D341Med (cell line): Measurements from ENCODE around the gene AP5B1.

Experiments
- DNase-seq: peaks from one replicate; pipeline ENCODE4 v3.0.0; 2012; ENCODE audit warnings: low spot score

AP5B1 gene

DNA sequence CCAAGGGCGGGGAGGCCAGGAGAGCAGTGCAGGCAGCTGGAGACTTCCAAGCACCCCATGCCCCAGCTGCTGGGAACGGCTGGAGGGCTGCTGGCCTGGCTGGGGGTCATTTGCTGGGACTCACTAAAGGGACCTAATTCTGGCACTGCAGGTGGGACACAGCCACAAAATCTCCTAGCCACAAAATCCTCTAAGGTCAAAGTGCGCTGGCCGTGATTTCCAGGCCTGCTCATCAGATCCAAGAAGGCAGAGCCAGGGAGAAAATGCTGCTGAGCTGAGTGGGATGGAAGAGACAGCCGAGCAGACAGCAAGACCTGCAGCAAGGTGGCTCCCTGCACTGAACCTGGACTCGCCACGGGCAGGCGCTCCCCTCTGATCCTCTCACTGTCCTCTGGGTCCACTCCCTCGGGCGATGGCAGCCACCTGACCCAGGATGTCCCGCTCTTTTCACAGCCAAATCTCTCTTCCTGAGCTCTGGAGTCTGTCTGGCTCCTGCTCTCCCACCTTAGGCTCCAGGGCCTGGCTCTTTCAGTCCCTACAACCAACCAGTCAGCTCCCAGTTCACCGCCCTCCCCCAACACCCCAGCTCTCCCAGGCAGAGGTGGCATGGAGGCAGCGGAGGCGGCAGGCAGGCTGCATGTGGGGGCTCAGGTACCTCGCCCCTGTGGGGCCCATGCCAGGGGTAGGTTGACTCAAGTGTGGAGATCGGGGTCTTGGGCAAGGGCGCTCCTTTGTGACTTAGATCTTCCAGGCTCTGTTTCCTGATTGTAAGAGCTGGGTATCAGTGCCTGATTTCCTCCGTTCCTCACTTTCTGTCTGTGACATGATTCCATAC lies 20.6 kb upstream of the AP5B1 start:
- no peak for DNase-seq

DNA sequence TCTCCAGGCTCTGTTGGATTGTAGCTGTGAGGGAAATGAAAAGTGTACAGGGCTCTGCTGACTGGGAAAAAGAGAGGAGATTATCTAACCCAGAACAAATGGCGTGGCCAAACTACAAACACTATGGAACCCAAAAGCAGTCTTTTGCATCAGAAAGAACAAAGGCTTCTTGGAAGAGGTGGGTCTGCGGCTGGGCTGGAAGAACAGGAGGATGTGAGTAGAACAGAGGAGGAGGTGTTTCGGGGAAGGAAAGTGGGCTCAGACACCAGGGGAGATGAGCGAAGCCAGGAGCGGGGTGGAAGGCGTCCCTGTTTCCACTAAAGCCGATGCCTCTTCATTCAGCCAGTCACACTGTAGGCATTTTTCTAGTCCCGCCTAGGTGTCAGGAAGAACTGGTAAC lies 18.1 kb upstream of the AP5B1 start:
- DNase-seq, result no peak

DNA sequence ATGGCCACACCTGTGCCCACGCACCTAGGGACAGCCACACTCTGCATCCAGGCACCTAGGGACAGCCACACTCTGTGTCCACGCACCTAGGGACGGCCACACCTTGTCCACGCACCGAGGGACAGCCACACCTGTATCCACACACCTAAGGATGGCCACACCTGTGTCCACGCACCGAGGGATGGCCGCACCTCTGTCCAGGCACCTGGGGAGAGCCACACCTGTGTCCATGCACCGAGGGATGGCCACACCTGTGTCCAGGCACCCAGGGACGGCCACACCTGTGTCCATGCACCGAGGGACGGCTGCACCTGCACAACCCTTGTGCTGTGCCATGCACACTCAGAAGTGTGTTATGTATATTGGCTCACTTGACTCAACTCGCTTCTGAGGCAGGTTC lies 16.9 kb upstream of the AP5B1 start:
- DNase-seq, result no peak

DNA sequence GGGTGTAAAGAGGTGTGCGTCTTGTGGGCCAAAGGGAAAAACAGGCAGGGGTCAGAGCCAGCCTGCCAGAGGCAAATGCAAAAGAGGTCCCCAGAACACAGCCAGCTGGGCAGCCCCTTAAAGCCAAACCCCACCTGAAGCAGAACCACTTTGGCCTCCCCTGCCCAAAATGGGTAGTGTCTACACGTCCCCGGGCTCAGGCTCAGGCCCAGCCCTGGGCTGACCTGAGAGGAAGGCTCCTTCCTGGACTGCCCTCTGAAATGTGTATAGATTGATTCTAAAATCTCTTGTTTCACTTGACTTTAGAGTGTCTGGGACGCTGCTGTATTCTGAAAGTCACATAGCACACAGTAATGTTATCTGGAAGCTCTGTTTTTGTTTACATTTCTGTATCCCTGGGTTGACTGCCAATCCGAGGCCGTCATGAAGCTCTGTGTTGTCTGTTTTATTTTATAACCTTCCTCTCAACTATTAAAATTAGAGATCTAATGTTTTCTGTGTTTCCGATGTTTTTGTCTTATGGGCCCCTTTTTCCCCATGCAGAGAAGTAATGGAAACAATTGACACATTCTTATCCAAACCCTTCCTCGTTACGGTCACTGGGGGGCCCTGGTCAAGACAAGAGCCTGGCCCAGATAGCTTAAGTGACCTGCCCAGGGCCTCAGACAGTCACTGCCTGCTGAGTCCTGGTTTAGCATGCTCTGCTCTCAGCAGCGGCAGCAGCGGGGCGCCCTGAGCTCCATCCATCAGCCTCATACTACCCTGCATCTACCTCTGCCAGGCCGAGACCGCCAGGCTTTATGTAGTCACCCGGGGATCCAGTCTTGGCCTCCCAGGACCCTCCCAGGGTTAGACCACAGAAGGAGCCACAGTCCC lies 16.2 kb upstream of the AP5B1 start:
- no peak for DNase-seq

DNA sequence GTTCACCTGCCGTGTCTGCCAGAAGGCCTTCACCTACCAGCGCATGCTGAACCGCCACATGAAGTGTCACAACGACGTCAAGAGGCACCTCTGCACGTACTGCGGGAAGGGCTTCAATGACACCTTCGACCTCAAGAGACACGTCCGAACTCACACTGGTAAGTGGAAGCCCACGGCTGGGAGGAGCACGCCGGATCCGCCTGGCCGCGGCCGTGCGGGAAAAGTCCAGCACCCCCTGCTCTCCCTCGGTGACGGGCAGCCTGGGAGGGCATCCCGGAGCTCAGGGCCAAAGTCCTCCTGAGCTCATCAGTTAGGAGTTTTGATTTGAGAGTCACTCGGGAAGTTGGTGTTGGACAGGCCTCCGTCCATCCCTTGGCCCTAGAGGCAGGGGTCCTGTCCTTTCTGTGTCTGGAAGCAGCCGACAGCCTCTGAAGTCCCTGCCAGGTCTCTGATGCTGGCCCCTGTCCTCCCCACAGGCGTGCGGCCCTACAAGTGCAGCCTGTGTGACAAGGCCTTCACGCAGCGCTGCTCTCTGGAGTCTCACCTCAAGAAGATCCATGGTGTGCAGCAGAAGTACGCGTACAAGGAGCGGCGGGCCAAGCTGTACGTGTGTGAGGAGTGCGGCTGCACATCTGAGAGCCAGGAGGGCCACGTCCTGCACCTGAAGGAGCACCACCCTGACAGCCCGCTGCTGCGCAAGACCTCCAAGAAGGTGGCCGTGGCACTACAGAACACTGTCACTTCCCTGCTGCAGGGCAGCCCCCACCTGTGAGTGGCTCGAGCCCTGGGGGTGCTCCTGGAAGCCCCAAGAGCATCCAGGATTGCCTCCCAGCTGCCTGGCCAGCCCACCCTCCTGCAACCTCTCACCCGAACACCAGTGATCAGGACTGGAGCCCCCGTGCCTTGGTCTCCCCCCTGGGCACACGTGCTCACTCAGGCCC lies 14.1 kb upstream of the AP5B1 start:
- no peak for DNase-seq

DNA sequence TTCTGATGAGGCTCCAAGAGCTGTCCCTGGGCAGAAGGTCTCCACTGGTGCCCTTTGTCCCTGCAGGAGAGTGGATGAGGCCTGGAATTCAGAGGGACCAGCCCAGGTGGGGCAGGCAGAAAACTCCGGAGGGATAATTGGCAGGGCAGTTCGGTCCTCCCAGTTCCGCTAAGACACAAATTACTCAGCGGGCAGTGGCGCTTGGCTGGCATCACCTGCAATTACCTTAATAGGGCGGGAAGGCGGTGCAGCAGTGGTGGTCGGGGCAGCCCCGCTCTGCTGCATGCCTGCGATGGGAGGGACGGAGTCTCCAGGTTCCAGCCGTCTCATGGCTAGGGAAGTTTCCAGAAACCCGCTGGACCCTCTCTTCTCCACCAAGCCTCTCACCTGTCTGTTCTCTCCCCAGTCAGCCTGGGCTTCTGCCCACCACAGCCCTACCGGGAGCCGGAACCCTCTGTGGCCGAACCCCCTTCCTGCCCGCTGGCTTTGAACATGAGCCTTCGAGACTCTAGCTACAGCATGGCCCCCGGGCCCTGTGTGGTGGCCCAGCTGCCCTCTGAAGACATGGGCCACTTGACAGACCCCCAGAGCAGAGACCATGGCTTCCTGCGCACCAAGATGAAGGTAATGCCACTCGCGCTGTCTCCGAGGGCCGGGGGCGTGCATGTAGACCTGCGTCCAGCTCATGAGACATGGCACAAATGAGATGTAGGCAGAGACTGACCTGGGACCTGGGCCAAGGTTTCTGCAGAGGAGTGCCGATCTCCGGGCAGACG lies 13.0 kb upstream of the AP5B1 start:
- DNase-seq, result no peak

DNA sequence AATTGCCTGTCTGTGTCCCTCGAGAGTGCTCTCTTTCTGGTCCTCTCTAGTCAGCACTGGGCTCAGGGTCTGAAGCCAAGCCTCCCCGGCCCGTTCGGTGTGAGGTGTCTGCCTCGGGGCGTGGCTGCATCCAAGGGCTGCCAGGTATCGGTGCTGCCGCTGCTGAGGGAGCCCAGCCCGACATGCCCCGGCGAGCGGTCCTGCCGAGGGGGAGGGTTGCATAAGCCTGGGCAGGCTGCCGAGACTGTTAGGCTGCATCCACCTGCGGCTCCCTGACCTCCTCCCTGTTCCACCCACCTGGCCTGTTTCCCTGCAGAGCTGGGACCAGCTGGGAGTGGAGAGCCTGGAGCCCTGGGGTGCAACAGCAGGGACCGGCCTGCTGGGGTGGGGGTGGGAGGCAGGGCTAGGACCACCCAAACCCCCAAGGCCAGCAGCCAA lies 12.4 kb upstream of the AP5B1 start:
- DNase-seq, result peak; percentile 37

DNA sequence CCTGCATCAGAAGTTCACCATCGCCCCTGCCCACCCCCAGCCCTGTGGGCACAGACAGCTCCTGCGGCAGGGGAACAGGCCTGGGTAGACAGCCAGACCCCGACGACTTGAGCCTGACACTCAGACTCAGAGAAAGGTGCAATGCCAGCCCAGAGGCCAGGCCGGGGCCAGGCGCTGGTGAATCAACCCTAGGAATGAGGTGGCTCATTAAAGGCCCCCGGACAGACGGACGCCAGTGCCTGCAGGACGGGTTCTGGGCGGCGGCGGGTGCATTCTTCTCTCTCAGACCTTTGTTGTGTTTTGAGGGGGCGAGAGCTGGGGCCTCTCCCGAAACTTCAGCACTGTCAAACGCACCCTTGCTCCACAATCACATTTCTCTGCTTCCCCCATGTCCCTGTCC lies 11.7 kb upstream of the AP5B1 start:
- no peak for DNase-seq

DNA sequence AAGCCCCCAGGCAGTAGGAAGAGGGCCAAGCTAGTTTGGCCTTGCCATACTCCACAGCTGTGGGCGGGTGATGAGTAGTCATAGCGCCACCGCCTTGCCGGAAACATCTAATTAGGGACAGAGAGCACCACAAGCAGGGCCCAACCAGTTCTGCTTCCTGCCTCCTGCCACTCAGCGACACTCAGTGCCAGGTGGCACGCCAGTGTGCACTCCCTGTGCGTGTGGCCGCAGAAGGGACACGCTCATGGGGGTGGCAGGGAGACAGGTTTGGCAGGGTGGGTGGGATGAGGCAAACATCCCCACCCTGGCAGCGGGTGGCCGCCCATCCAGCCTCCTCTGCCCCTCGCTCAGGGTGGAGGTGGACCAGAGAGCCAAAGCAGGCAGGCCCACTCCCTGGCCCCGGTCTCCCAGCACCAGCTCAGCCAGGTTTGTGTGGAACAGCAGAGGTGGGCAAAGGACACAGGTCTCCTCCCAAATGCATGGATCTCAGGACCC lies 11.0 kb upstream of the AP5B1 start:
- DNase-seq, result no peak

DNA sequence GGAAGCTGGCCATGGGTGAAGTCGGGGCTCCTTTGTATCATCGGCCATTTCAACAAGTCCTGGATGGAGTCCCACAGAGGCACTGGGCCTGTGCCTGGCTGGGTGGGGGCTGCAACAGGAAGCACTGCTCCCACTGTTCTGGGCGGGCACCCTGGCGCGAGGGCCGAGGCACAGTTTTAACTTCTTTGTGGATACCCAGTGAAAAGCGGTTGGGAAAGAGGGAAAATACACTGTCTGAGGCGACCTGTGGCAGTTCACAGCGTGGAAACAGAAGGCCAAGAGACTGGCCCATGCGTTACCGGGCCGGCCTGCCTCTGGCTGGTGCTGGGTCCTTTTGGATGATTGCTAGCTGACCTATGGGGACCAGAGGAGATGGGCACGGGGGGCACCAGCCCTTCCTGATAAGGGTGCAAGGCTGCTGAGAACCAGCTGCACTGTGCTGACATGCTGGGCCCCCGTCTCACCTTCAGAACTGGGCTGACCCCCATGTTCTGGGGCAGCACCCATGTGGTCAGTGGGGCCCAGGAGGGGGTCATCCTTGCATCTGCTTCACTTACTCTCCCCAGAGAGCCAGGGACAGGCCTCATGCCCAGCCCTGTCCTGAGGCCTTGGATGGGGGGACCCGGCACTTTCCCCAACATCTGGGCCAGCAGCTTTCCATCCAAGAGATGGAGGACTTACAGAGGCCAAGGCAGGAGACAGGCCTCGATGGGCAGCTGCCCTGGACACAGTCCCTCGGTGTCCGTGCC lies 10.3 kb upstream of the AP5B1 start:
- no peak for DNase-seq

DNA sequence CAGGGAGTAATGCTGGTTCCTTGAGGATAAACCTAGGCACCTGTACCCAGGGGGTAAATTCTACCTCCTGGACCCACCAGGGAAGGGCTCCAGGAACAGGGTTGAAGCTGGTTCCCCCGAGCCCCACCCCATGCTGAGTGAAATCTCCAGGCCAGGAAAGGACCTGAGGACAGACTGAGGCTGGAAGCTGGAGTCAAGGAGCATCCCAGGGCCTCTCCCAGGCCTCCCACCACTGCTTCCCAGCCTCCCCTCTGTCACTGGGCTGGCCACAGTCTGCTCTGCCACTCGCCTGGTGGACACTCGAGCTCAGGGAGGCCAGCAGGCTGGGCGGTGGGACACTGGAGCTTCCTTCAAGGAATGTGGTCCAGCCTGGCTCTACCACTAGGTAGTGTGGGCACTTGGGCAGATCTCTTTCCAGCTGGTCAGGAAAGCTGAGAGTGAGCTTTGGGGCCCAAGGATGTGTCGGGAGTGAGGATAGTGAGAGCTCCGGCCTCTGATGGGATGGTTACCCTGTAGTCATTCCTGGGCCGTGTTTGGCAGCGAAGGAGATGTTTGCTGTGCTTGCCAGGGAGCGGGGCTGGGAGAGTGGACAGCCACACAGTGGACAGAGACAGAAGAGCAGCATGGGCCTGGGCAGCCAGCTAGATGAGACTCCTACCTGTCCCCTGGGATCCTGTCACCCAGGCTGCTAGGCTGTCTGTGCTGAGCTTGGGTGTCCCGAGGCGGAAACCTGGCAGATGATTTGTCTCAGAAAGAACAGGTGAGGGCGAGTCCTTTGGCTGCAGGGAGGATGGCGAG lies 9.5 kb upstream of the AP5B1 start:
- no peak for DNase-seq

DNA sequence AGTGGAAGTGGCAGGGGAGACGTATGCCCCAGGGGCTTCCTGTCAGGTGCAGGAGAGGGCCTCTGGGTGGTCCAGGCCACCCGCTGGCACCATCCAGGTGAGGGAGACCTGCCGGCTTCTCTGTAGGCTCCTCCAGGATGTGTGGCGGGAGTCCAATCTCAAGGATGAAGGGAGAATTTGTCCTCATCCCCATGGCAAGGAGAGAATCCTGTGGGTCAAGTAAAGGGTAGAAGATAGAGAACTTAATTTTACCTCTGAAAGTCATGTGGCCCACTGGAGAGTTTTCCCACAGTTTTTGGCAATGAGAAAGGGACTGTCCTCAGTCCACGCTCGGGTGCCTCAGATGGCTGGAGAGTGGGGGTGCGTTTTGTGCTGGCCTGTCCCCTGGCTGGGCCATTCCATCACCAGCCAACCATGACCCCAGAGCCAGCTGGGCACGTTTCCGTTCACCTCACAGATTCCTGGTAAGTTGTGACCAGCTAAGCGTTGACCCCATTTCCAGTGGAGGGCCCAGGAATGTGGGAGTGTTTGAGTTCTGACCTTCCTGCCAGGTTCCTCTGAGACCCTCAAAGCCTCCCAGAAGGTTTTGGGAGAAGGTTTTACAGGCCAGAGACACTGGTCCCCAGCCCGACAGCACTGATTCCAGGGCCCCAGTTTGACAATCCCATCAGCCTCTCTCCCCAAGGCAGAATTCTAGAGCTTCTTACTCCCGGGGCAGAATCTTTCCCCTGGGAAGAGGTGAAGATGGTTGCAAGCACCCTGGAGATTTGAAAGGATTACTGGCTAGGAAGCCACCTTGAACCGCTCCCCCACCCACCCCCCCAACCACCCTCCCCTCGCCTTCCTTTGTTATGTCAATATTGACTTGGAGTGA lies 8.7 kb upstream of the AP5B1 start:
- DNase-seq, result peak; percentile 67

DNA sequence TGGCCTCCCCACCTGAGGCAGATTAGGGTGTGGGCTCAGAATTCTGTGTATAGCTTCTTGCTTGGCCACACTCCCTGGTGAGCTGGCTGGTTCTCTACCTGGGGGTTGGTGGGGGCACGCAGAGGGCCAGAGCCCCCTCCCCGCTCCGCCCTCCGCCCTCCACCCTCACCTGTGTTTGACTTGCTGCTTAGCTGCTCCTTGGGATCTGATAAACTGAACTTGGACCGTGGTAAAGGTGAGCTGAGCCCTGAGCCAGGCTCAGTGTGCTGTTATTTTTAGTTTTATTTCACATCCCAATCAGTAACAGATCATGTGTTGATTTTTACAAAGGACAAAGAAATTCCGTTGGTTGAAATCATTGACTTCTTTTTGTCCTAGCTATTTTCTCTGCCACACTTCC lies 8.0 kb upstream of the AP5B1 start:
- peak; percentile 24 for DNase-seq

DNA sequence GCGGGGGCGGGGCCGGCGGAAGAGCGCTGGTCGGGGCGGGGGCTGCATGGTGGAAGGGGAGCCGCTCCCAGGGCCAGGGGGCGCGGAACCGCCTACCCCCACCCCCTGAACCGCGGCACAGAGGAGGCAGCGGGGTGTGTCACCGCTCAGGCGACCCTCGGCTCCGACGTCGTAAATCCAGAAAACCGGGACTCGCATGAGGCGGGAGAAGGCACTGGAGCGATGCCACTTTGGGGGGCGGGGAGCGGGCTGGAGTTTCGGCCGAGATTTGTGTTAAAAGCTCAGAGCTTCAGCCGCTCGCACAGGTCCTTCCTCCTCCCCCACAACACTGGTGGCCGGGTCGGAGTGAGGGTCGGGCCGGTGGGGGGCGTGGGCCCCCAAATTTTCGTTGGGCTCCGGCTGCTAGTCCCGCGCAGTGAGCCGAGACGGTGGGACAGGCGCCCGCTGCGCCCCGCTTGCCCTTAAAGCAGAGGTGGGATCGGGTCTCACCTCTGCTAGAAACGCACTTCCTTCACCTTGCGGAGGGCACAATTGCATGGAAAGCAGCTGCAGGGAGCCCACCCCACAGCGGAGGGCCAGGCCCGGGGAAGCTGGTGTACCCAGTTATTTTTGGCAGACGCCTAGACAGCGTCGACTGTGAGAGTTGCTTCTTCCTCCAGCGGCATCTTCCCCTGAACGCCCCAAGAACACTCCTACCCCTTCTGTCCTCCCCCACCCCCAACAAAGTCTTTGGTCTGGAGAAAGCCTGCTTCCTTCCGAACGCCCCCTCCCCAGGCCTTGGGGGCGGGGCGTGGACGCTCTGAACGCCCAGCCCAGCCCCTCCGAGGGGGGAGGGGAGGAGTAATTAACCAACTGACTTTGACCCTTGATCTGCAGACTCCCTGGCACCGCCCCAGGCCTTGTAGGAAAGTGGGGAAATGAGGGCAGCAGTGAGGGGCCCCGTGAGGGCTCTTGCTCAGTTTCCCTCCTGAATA lies 7.2 kb upstream of the AP5B1 start:
- DNase-seq, result peak; percentile 41

DNA sequence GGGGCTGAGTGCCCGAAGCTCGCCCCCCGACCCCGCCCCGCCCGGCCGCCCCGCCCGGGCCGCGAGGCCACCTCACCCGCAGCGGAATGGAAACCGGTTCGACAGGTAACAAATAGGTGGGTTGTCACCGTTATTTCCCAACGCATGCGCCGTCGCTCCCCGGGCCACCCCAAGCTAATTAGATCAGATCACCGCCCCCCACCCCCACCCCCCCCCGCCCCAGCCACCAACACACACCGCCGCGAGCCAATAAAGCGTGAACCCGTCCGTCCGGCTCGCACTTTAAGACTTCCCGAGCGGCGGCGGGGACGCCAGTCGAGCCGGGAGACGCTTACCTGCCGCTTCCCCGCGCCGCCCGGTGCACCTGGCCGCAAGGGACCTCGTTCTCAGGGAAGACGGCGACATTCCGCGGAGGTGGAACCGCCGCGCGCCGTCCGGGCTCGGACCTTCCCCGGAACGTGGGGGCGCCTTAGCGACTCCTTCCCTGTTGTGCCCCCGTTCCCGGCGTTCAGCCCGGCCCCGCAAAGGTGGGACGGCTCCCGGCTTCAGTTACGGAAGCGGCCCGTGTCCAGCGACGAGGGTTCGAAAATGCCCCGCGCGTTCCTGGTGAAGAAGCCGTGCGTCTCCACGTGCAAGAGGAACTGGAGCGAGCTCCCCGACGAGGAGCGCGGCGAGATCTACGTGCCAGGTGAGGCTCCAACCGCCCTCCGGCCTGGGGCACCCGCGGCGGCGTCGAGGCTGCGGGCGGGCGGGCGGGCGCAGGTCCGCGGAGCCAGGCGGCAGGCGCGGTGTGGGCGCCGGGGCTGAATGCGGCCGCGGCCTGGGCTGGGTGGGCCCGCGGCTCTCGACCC lies 6.2 kb upstream of the AP5B1 start, which contains the start of gene OVOL1:
OVOL1 (plus strand) TSS at position 278 of the 851 bp plus-strand sequence; CDS start at position 589, 311 bp downstream.
- DNase-seq, result peak; percentile 68
